ENCODE measurements around the gene TMEM37. TPM values are rescaled to one million over a fixed set of nuclear protein-coding genes. Genes with fewer than 3 reads are reported as not detected.

TMEM37 gene
- total RNA-seq, 1 experiment from 2014 or later: 4.2 TPM

- no peaks in the 10 kb centered on the region for H4K20me1 ChIP-seq (ENCODE audit: control insufficient read depth, insufficient read depth, insufficient read length)
- H3K4me2 ChIP-seq (ENCODE audit: insufficient read depth, insufficient read length, low read length): no peak overlapping the region
- H2AFZ ChIP-seq (ENCODE audit: low read length): no peak overlapping the region
- no peaks in the 10 kb centered on the region for H3K4me1 ChIP-seq (ENCODE audit: insufficient read depth, low read length)
- H3K36me3 Mint-ChIP-seq (ENCODE audit: insufficient read depth in 1 of 3, low read depth in 3 of 3): no peaks in the 10 kb centered on the region; a peak in 1 of 7 replicates
- H4K91ac ChIP-seq (ENCODE audit: insufficient read length, low read depth, low read length): no peak overlapping the region
- no peak overlapping the region for H4K5ac ChIP-seq (ENCODE audit: insufficient read length, low read depth, low read length)
- H3K9me3 ChIP-seq (ENCODE audit: control insufficient read depth, low read depth, low read length): no peaks in the 10 kb centered on the region
- H3K56ac ChIP-seq (ENCODE audit: insufficient read length, low read depth, low read length): no peak overlapping the region
- no peak overlapping the region for H2BK12ac ChIP-seq (ENCODE audit: insufficient read length, low read depth, low read length)
- H2BK120ac ChIP-seq (ENCODE audit: low read depth, low read length, poor library complexity, severe bottlenecking): no peak overlapping the region
- WGBS (ENCODE audit: extremely low coverage, insufficient read length, low lambda C conversion rate): no CpG with 5 or more reads among the region's 6 CpGs
- H3K27me3 Mint-ChIP-seq (ENCODE audit: low read depth): no peaks in the 10 kb centered on the region; the same call in 1 of the 2 replicates
- no peak overlapping the region for H3K9ac ChIP-seq (ENCODE audit: extremely low read depth, insufficient read length, low read length)
- no peak overlapping the region for H3T11ph ChIP-seq (ENCODE audit: low read length)
- no peak overlapping the region for H2BK20ac ChIP-seq (ENCODE audit: low read depth, low read length, poor library complexity, severe bottlenecking)
- no peak overlapping the region for H3K23ac ChIP-seq (ENCODE audit: insufficient read length, low read depth, low read length)
- H3K18ac ChIP-seq (ENCODE audit: insufficient read length, low read depth, low read length): no peak overlapping the region
- H4K8ac ChIP-seq (replicated peaks; ENCODE audit: insufficient read length, low read depth, low read length): no peak overlapping the region
- no peak for DNase-seq
- H2BK15ac ChIP-seq (ENCODE audit: low read depth, low read length): no peak overlapping the region
- H3K79me2 ChIP-seq (ENCODE audit: insufficient read depth, low read length): no peaks in the 10 kb centered on the region
- H3K27me3 ChIP-seq (ENCODE audit: insufficient read depth, low read length): no peaks in the 10 kb centered on the region
- no peak for TF ChIP-seq CTCF (conservative IDR thresholded peaks at IDR 0.05)
- no peak overlapping the region for H3K27ac Mint-ChIP-seq
- no peaks in the 10 kb centered on the region for H3K23me2 ChIP-seq (ENCODE audit: insufficient read length, low read depth, low read length, poor library complexity, severe bottlenecking)
- H3K9me3 Mint-ChIP-seq: no peaks in the 10 kb centered on the region
- no peak overlapping the region for H3K27ac ChIP-seq (ENCODE audit: insufficient read length, low read depth, low read length)
- peaks cover 11 to 12% of the 10 kb centered on the region in 2 experiments for H3K4me1 Mint-ChIP-seq
- no peaks in the 10 kb centered on the region for H3K79me1 ChIP-seq (ENCODE audit: insufficient read depth, low read depth, low read length, poor library complexity, severe bottlenecking)
- no peak overlapping the region for H3K4me3 Mint-ChIP-seq
- no peak overlapping the region for H2AK5ac ChIP-seq (ENCODE audit: insufficient read length, low read length)
- H2BK5ac ChIP-seq (ENCODE audit: insufficient read length, low read length): no peak overlapping the region
- no peak overlapping the region for H3K14ac ChIP-seq (ENCODE audit: insufficient read depth, low read length)
- no peak overlapping the region for H3K4ac ChIP-seq (ENCODE audit: low read depth, low read length)
Observed at GRCh38 chr2:119397196-119397595, 34.5 kb upstream of the TMEM37 start.
